GM18951 (cell line): ENCODE measurements around the gene MIOS.
"Not testable (repeated sequence)": the region's sequence is repeated elsewhere in the genome, so short reads cannot be mapped to it uniquely, and the experiment has no call there.

Experiments used
- POLR2A ChIP-seq: IDR thresholded peaks from 4 replicates; pipeline ENCODE4 v1.6.1; 2011; ENCODE audit warnings: mild to moderate bottlenecking; ENCODE audit not compliant: insufficient read length, insufficient read depth; ENCODE audit errors: extremely low read depth
- in situ Hi-C: fragments of 300-500 bp; cut with MboI; formaldehyde crosslinking; loops from one replicate; pipeline ENCODE4 v1.12.0; 2022; ENCODE audit warnings: low sequenced_read_pairs, mixed read lengths, inconsistent platforms; ENCODE audit not compliant: unreplicated experiment

Gene MIOS

GRCh38 chr7:7539152-7539551, 27.5 kb upstream of the MIOS start:
- in situ Hi-C loops: loop anchor here (5.0 to 25.0 kb wide), 2 partner anchors 437 to 577 kb away; no protein-coding TSS in a partner anchor
- no peak for TF ChIP-seq POLR2A

- TF ChIP-seq POLR2A: no peak
- in situ Hi-C loops: loop anchor here (5.0 to 25.0 kb wide), 2 partner anchors 437 to 577 kb away; no protein-coding TSS in a partner anchor
These were observed 27.0 kb upstream of the MIOS start for GRCh38 chr7:7539711-7540110.

GRCh38 chr7:7542251-7542835, 24.3 kb upstream of the MIOS start:
- no peak for TF ChIP-seq POLR2A
- in situ Hi-C loops: loop anchor here (25.0 kb wide), 1 partner anchor 580 kb away; no protein-coding TSS in a partner anchor

- in situ Hi-C loops: loop anchor here (25.0 kb wide), 1 partner anchor 586 kb away; no protein-coding TSS in a partner anchor
- TF ChIP-seq POLR2A: no peak
These were observed 18.3 kb upstream of the MIOS start for GRCh38 chr7:7548407-7548806.

- TF ChIP-seq POLR2A: no peak
- in situ Hi-C loops: no loop called here
These were observed 16.0 kb upstream of the MIOS start for GRCh38 chr7:7550663-7551062.

- no peak for TF ChIP-seq POLR2A
- in situ Hi-C loops: no loop called here
These were observed 14.5 kb upstream of the MIOS start for GRCh38 chr7:7552199-7552598.

GRCh38 chr7:7553386-7553785, 13.3 kb upstream of the MIOS start:
- TF ChIP-seq POLR2A: no peak
- in situ Hi-C loops: no loop called here

GRCh38 chr7:7554021-7554432, 12.7 kb upstream of the MIOS start:
- in situ Hi-C loops: no loop called here
- TF ChIP-seq POLR2A: no peak

- in situ Hi-C loops: no loop called here
These were observed 11.8 kb upstream of the MIOS start for GRCh38 chr7:7554649-7555575.

GRCh38 chr7:7556852-7557251, 9.8 kb upstream of the MIOS start:
- in situ Hi-C loops: no loop called here
- TF ChIP-seq POLR2A: no peak

More at GRCh38 chr7:7554649-7555575, 11.8 kb upstream of the MIOS start:
- TF ChIP-seq POLR2A: no peak

GRCh38 chr7:7557252-7557651, 9.4 kb upstream of the MIOS start:
- no peak for TF ChIP-seq POLR2A
- in situ Hi-C loops: no loop called here

- in situ Hi-C loops: not testable (repeated sequence)
These were observed 5.1 kb upstream of the MIOS start for GRCh38 chr7:7561591-7561990.

GRCh38 chr7:7562736-7563135, 3.9 kb upstream of the MIOS start:
- no peak for TF ChIP-seq POLR2A
- in situ Hi-C loops: no loop called here

GRCh38 chr7:7563269-7563668, 3.4 kb upstream of the MIOS start:
- TF ChIP-seq POLR2A: no peak
- in situ Hi-C loops: no loop called here
